Stimulated activated naive CD8-positive, alpha-beta T cell treated with anti-CD3 and anti-CD28 coated beads, Interleukin-15, Interleukin-2, amounts not matched to agents 100 ng/mL and 50 ng/mL, for 24 hours (primary cell): ENCODE data around the gene PTMA.
"Not testable (repeated sequence)": the region's sequence is repeated elsewhere in the genome, so short reads cannot be mapped to it uniquely, and the experiment has no call there.

Experiments used
- H3K27ac Mint-ChIP-seq: one replicate; pipeline ENCODE4 v1.8.0; 2021; ENCODE audit warnings: mild to moderate bottlenecking, mixed read lengths
- H3K27me3 Mint-ChIP-seq: one replicate; pipeline ENCODE4 v1.8.0; 2021; ENCODE audit warnings: mixed read lengths
- H3K36me3 Mint-ChIP-seq: one replicate; pipeline ENCODE4 v1.8.0; 2021; ENCODE audit warnings: low read depth, mixed read lengths
- H3K4me1 Mint-ChIP-seq: one replicate; pipeline ENCODE4 v1.8.0; 2021; ENCODE audit warnings: low read depth, mixed read lengths
- H3K4me3 Mint-ChIP-seq: one replicate; pipeline ENCODE4 v1.8.0; 2021; ENCODE audit warnings: mild to moderate bottlenecking, mixed read lengths
- H3K9me3 Mint-ChIP-seq: one replicate; pipeline ENCODE4 v1.8.0; 2021; ENCODE audit warnings: mixed read lengths

Gene PTMA

GRCh38 chr2:231707927-231708772 is at the start of gene PTMA:
TSS of gene PTMA (plus strand) at chr2:231708525. CDS start at chr2:231708707, 182 bp downstream.
- Mint-ChIP-seq H3K4me1 (peaks cover 45% of the 10 kb centered on the region), H3K4me3 (peak within 1 kb of the TSS; percentile 97), H3K27ac (peak within 1 kb of the TSS; percentile 100), H3K36me3 (peaks cover 37% of the 10 kb centered on the region), H3K9me3 (no peaks in the 10 kb centered on the region), H3K27me3 (no peaks in the 10 kb centered on the region)

- H3K4me1 Mint-ChIP-seq: peaks cover 32% of the 10 kb centered on the region
- not testable (repeated sequence) for H3K27me3 Mint-ChIP-seq, H3K9me3 Mint-ChIP-seq, H3K36me3 Mint-ChIP-seq, H3K4me3 Mint-ChIP-seq, H3K27ac Mint-ChIP-seq
Observed at GRCh38 chr2:231660073-231660472, 48.3 kb upstream of the PTMA start.

GRCh38 chr2:231660860-231661259 is 47.5 kb upstream of the PTMA start:
- Mint-ChIP-seq H3K4me1 (peaks cover 36% of the 10 kb centered on the region), H3K9me3 (peaks cover 3% of the 10 kb centered on the region), H3K36me3 (no peaks in the 10 kb centered on the region), H3K27ac (no peak overlapping the region), H3K27me3 (no peaks in the 10 kb centered on the region), H3K4me3 (no peak overlapping the region)

- H3K9me3 Mint-ChIP-seq: peaks cover 3% of the 10 kb centered on the region
- H3K27me3 Mint-ChIP-seq: no peaks in the 10 kb centered on the region
- H3K4me3 Mint-ChIP-seq: peak overlapping the region; percentile 67
- H3K4me1 Mint-ChIP-seq: peaks cover 37% of the 10 kb centered on the region
- peak overlapping the region; percentile 90 for H3K27ac Mint-ChIP-seq
- H3K36me3 Mint-ChIP-seq: no peaks in the 10 kb centered on the region
Observed at GRCh38 chr2:231661422-231662027, 46.8 kb upstream of the PTMA start.

- H3K4me3 Mint-ChIP-seq: peak overlapping the region; percentile 67
- H3K36me3 Mint-ChIP-seq: no peaks in the 10 kb centered on the region
- H3K4me1 Mint-ChIP-seq: peaks cover 37% of the 10 kb centered on the region
- H3K9me3 Mint-ChIP-seq: peaks cover 3% of the 10 kb centered on the region
- H3K27me3 Mint-ChIP-seq: no peaks in the 10 kb centered on the region
- peak overlapping the region; percentile 90 for H3K27ac Mint-ChIP-seq
Observed at GRCh38 chr2:231662028-231662810, 46.1 kb upstream of the PTMA start.

GRCh38 chr2:231662811-231663457 is 45.4 kb upstream of the PTMA start:
- Mint-ChIP-seq H3K4me3 (peak overlapping the region; percentile 67), H3K27ac (peak overlapping the region; percentile 82), H3K27me3 (no peaks in the 10 kb centered on the region), H3K36me3 (no peaks in the 10 kb centered on the region), H3K4me1 (peaks cover 37% of the 10 kb centered on the region), H3K9me3 (peaks cover 3% of the 10 kb centered on the region)

- no peaks in the 10 kb centered on the region for H3K27me3 Mint-ChIP-seq
- H3K36me3 Mint-ChIP-seq: no peaks in the 10 kb centered on the region
- H3K4me1 Mint-ChIP-seq: peaks cover 37% of the 10 kb centered on the region
- peaks cover 3% of the 10 kb centered on the region for H3K9me3 Mint-ChIP-seq
- H3K4me3 Mint-ChIP-seq: peak overlapping the region; percentile 67
- H3K27ac Mint-ChIP-seq: no peak overlapping the region
Observed at GRCh38 chr2:231663458-231664212, 44.7 kb upstream of the PTMA start.

GRCh38 chr2:231664727-231665126 is 43.6 kb upstream of the PTMA start:
- no peaks in the 10 kb centered on the region for H3K36me3 Mint-ChIP-seq
- H3K27ac Mint-ChIP-seq: no peak overlapping the region
- H3K4me3 Mint-ChIP-seq: no peak overlapping the region
- peaks cover 37% of the 10 kb centered on the region for H3K4me1 Mint-ChIP-seq
- H3K27me3 Mint-ChIP-seq: no peaks in the 10 kb centered on the region
- H3K9me3 Mint-ChIP-seq: peaks cover 3% of the 10 kb centered on the region

GRCh38 chr2:231665245-231666170 is 42.8 kb upstream of the PTMA start:
- no peaks in the 10 kb centered on the region for H3K36me3 Mint-ChIP-seq
- peak overlapping the region; percentile 81 for H3K27ac Mint-ChIP-seq
- peaks cover 3% of the 10 kb centered on the region for H3K9me3 Mint-ChIP-seq
- H3K4me1 Mint-ChIP-seq: peaks cover 37% of the 10 kb centered on the region
- no peaks in the 10 kb centered on the region for H3K27me3 Mint-ChIP-seq
- H3K4me3 Mint-ChIP-seq: peak overlapping the region; percentile 30

- H3K36me3 Mint-ChIP-seq: no peaks in the 10 kb centered on the region
- H3K27me3 Mint-ChIP-seq: no peaks in the 10 kb centered on the region
- H3K27ac Mint-ChIP-seq: peak overlapping the region; percentile 68
- H3K4me3 Mint-ChIP-seq: peak overlapping the region; percentile 47
- no peaks in the 10 kb centered on the region for H3K9me3 Mint-ChIP-seq
- H3K4me1 Mint-ChIP-seq: peaks cover 28% of the 10 kb centered on the region
Observed at GRCh38 chr2:231666171-231667095, 41.9 kb upstream of the PTMA start.

GRCh38 chr2:231667096-231667427 is 41.3 kb upstream of the PTMA start:
- H3K27ac Mint-ChIP-seq: peak overlapping the region; percentile 40
- H3K9me3 Mint-ChIP-seq: no peaks in the 10 kb centered on the region
- no peaks in the 10 kb centered on the region for H3K36me3 Mint-ChIP-seq
- no peaks in the 10 kb centered on the region for H3K27me3 Mint-ChIP-seq
- H3K4me1 Mint-ChIP-seq: peaks cover 21% of the 10 kb centered on the region
- peak overlapping the region; percentile 39 for H3K4me3 Mint-ChIP-seq

GRCh38 chr2:231667496-231667895 is 40.8 kb upstream of the PTMA start:
- H3K9me3 Mint-ChIP-seq: no peaks in the 10 kb centered on the region
- H3K27me3 Mint-ChIP-seq: no peaks in the 10 kb centered on the region
- H3K36me3 Mint-ChIP-seq: no peaks in the 10 kb centered on the region
- H3K27ac Mint-ChIP-seq: no peak overlapping the region
- peaks cover 20% of the 10 kb centered on the region for H3K4me1 Mint-ChIP-seq
- H3K4me3 Mint-ChIP-seq: no peak overlapping the region
